ENCODE results near the gene GIPC1. TPM values are rescaled to one million over a fixed set of nuclear protein-coding genes. Genes with fewer than 3 reads are reported as not detected.
"Not testable (repeated sequence)": the region's sequence is repeated elsewhere in the genome, so short reads cannot be mapped to it uniquely, and the experiment has no call there.

GIPC1 gene
- total RNA-seq, 1 experiment from 2014 or later, result 98.7 TPM

DNA sequence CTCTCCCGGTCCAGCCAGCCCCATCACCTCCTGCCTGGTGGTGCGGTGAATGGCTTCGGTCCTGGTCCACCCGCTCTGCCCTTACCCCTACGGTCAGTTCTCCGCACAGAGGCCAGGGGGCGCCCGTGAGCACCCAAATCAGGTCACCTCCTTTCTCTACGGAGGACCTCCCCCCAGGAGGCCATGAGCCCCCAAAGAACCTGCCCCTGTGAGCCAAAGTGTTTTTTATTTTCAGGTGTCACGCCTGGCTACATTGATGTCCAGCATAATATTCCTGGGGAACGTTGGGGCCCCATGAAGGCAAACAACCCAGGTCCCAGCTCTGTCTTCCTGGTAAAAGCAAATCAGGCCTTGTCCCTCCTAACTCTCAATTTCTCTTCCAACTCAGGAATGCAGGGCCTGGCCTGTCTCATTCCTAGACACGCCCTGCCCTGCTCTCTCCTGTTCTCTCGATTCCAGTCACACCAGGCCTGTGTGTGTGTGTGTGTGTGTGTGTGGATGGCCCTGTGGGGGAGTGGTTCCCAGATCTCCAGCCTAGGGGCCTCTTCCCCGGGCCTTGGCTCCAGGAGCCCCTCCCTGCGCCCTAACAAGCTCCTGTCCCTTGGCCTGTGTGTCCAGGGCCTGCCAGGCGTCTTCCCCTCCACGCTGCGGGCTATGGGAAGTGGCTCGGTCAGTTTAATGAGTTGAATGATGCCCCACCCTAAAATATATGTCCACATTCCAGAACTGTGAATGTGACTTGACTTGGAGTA lies 9.7 kb upstream of the GIPC1 start:
- no peaks in the 10 kb centered on the region for H3K27me3 ChIP-seq (replicated peaks; ENCODE audit: control insufficient read depth, insufficient read depth, low read length)
- TF ChIP-seq, protein P1, sequence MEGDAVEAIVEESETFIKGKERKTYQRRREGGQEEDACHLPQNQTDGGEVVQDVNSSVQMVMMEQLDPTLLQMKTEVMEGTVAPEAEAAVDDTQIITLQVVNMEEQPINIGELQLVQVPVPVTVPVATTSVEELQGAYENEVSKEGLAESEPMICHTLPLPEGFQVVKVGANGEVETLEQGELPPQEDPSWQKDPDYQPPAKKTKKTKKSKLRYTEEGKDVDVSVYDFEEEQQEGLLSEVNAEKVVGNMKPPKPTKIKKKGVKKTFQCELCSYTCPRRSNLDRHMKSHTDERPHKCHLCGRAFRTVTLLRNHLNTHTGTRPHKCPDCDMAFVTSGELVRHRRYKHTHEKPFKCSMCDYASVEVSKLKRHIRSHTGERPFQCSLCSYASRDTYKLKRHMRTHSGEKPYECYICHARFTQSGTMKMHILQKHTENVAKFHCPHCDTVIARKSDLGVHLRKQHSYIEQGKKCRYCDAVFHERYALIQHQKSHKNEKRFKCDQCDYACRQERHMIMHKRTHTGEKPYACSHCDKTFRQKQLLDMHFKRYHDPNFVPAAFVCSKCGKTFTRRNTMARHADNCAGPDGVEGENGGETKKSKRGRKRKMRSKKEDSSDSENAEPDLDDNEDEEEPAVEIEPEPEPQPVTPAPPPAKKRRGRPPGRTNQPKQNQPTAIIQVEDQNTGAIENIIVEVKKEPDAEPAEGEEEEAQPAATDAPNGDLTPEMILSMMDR (IDR thresholded peaks at IDR 0.05; ENCODE audit: insufficient read depth in 1 of 2, low read depth in 1 of 2, low read length in 1 of 2, severe bottlenecking in 1 of 2, unreplicated experiment in 1 of 2), result peak; percentile 88 to 92
- H3K4me1 Mint-ChIP-seq (ENCODE audit: low read depth, unreplicated experiment), result peaks cover 49% of the 10 kb centered on the region
- H3K27me3 Mint-ChIP-seq (ENCODE audit: insufficient read depth, unreplicated experiment), result no peaks in the 10 kb centered on the region
- no peaks in the 10 kb centered on the region for H3K9me3 ChIP-seq
- peak; percentile 89 to 93 for DNase-seq
- ChIA-PET CTCF (interaction anchor here (1.0 to 1.3 kb wide), 3 partner anchors 9 to 46 kb away, joined by 3 to 11 read pairs (median 7); partner anchors contain the start of gene DNAJB1), POLR2A (interaction anchor here (0.5 to 1.9 kb wide), 6 partner anchors 9 to 1691 kb away, joined by 3 to 11 read pairs (median 4); partner anchors contain the start of gene DNAJB1)
- BruUV-seq (replicated peaks), result TSS peak; percentile 73
- H3K4me3 Mint-ChIP-seq (ENCODE audit: unreplicated experiment), result peak overlapping the region; percentile 58
- H3K27ac Mint-ChIP-seq (ENCODE audit: unreplicated experiment), result peak overlapping the region; percentile 94
- no peak overlapping the region for H3K4me3 ChIP-seq (ENCODE audit: low read depth, low read length)
- H3K4me1 ChIP-seq, result peaks cover 53% of the 10 kb centered on the region
- H3K36me3 ChIP-seq (ENCODE audit: control insufficient read depth, insufficient read depth, low read length), result no peaks in the 10 kb centered on the region
- intact Hi-C loops (cut with micrococcal nuclease; ENCODE audit: unreplicated experiment), result loop anchor here (5.0 kb wide), 1 partner anchor 498 kb away; the partner anchor contains the start of gene RFX1
- no peaks in the 10 kb centered on the region for H3K9me3 Mint-ChIP-seq (ENCODE audit: unreplicated experiment)
- H3K36me3 Mint-ChIP-seq (ENCODE audit: insufficient read depth, unreplicated experiment), result peaks cover 17% of the 10 kb centered on the region

DNA sequence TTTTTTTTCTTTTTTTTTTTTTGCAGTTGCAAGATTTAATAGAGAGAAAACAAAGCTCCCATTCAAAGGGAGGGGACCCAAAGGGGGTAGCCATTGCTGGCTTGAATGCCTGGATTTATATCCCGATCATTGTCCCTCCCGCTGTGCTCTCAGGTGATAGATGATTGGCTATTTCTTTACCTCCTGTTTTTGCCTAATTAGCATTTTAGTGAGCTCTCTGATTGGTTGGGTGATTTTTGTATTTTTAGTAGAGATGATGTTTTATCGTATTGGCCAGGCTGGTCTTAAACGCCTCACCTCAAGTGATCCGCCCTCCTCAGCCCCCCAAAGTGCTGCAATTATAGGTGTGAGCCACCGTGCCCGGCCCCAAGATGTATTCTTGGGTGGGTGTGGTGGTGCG lies 8.6 kb upstream of the GIPC1 start:
- BruUV-seq (replicated peaks); DNase-seq; H3K36me3 ChIP-seq (ENCODE audit: control insufficient read depth, insufficient read depth, low read length); intact Hi-C loops (cut with micrococcal nuclease; ENCODE audit: unreplicated experiment); H3K4me3 Mint-ChIP-seq (ENCODE audit: unreplicated experiment); H3K4me3 ChIP-seq (ENCODE audit: low read depth, low read length); H3K9me3 Mint-ChIP-seq (ENCODE audit: unreplicated experiment); H3K9me3 ChIP-seq; H3K27me3 Mint-ChIP-seq (ENCODE audit: insufficient read depth, unreplicated experiment); H3K27me3 ChIP-seq (replicated peaks; ENCODE audit: control insufficient read depth, insufficient read depth, low read length): not testable (repeated sequence)
- Mint-ChIP-seq H3K27ac (ENCODE audit: unreplicated experiment) (peak overlapping the region; percentile 94), H3K4me1 (ENCODE audit: low read depth, unreplicated experiment) (peaks cover 44% of the 10 kb centered on the region), H3K36me3 (ENCODE audit: insufficient read depth, unreplicated experiment) (peaks cover 17% of the 10 kb centered on the region)
- H3K4me1 ChIP-seq, result peaks cover 51% of the 10 kb centered on the region
- POLR2A ChIA-PET, result interaction anchor here (0.6 kb wide), 1 partner anchor 27 kb away, joined by 3 read pairs; no protein-coding TSS in a partner anchor
- CTCF ChIA-PET, result interaction anchor here (0.6 kb wide), 1 partner anchor 9 kb away, joined by 4 read pairs; no protein-coding TSS in a partner anchor

DNA sequence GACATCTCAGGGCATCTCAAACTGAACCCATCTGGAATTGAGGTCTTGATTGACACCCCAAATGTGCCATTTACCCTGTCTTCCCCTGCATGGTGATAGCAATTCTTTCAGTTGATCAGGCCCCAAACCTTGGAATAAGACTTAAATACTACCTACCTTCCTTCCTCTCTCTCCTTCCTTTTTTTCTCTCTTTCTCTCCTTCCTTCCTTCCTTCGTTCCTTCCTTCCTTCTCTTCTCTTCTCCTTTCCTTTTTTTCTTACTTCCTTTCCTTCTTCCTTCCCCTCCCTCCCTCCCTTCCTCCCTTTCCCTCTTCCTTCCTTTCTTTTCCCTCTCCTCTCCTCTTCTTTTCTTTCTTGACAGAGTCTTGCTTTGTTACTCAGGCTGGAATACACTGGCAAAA lies 7.4 kb upstream of the GIPC1 start:
- H3K36me3 ChIP-seq (ENCODE audit: control insufficient read depth, insufficient read depth, low read length), result no peaks in the 10 kb centered on the region
- ChIA-PET POLR2A (no interaction called here), CTCF (no interaction called here)
- H3K27me3 Mint-ChIP-seq (ENCODE audit: insufficient read depth, unreplicated experiment), result no peaks in the 10 kb centered on the region
- intact Hi-C loops (cut with micrococcal nuclease; ENCODE audit: unreplicated experiment), result loop anchor here (2.0 kb wide), 1 partner anchor 16 kb away; the partner anchor contains the start of gene DNAJB1
- no peaks in the 10 kb centered on the region for H3K9me3 Mint-ChIP-seq (ENCODE audit: unreplicated experiment)
- H3K27ac Mint-ChIP-seq (ENCODE audit: unreplicated experiment), result peak overlapping the region; percentile 94
- no peaks in the 10 kb centered on the region for H3K9me3 ChIP-seq
- H3K4me3 ChIP-seq (ENCODE audit: low read depth, low read length), result no peak overlapping the region
- H3K4me1 ChIP-seq, result peaks cover 50% of the 10 kb centered on the region
- no TSS peak for BruUV-seq (replicated peaks)
- DNase-seq, result no peak
- TF ChIP-seq, protein P1 (IDR thresholded peaks at IDR 0.05; ENCODE audit: insufficient read depth in 1 of 2, low read depth in 1 of 2, low read length in 1 of 2, severe bottlenecking in 1 of 2, unreplicated experiment in 1 of 2), result no peak
- H3K27me3 ChIP-seq (replicated peaks; ENCODE audit: control insufficient read depth, insufficient read depth, low read length), result no peaks in the 10 kb centered on the region
- H3K36me3 Mint-ChIP-seq (ENCODE audit: insufficient read depth, unreplicated experiment), result peaks cover 17% of the 10 kb centered on the region
- H3K4me1 Mint-ChIP-seq (ENCODE audit: low read depth, unreplicated experiment), result peaks cover 44% of the 10 kb centered on the region
- no peak overlapping the region for H3K4me3 Mint-ChIP-seq (ENCODE audit: unreplicated experiment)

All from Caco-2 (cell line).